H7 (cell line): ENCODE results near the gene SH3BGR. TPM values are rescaled to one million over a fixed set of nuclear protein-coding genes. Genes with fewer than 3 reads are reported as not detected.

Source experiments
- total RNA-seq: library from RNA; depleted of rRNA; stranded (reverse); fragments of >200 nt; shearing (Covaris generic); gene quantifications from 2 replicates; pipeline ENCODE4 v1.2.3, GENCODE V29; 2014; rRNA removed

SH3BGR gene
- total RNA-seq, 1 experiment from 2014 or later = 1.6 TPM

Other genes with a start within 250 kb of the SH3BGR start
- gene BRWD1, start 138.3 kb upstream of the SH3BGR start, total RNA-seq = 33.5 and 51.2 TPM in 2 replicates
- 310 and 389 TPM in 2 replicates for gene HMGN1, start 102.9 kb upstream of the SH3BGR start, total RNA-seq
- gene LCA5L, start 6.2 kb upstream of the SH3BGR start, total RNA-seq = 0.17 and 0.78 TPM in 2 replicates
- 3.7 and 5.7 TPM in 2 replicates for gene B3GALT5, start 161.0 kb downstream of the SH3BGR start, total RNA-seq